Bone marrow (tissue), 2 donors: ENCODE data around the gene CREB3L2.

Experiments used
- DNase-seq, 2 donors: peaks; one replicate each; lab custom pipeline; 2025; lab: John Stamatoyannopoulos, UW

Gene CREB3L2

GRCh38 chr7:137895301-137896221, 106.3 kb downstream of the CREB3L2 start:
- DNase-seq, result no peak

GRCh38 chr7:137893143-137893742, 108.6 kb downstream of the CREB3L2 start:
- DNase-seq, result no peak

GRCh38 chr7:137891016-137891655, 110.8 kb downstream of the CREB3L2 start:
- DNase-seq, result no peak

- DNase-seq, result no peak
Measured at GRCh38 chr7:137890449-137890921, 111.4 kb downstream of the CREB3L2 start.

GRCh38 chr7:137888241-137888640, 113.6 kb downstream of the CREB3L2 start:
- no peak for DNase-seq

GRCh38 chr7:137886746-137887145, 115.1 kb downstream of the CREB3L2 start:
- DNase-seq, result no peak

- DNase-seq, result no peak
Measured at GRCh38 chr7:137886281-137886680, 115.6 kb downstream of the CREB3L2 start.

- DNase-seq, result no peak
Measured at GRCh38 chr7:137885678-137886077, 116.2 kb downstream of the CREB3L2 start.

GRCh38 chr7:137882806-137883205, 119.1 kb downstream of the CREB3L2 start:
- DNase-seq, result no peak

GRCh38 chr7:137882261-137882668, 119.6 kb downstream of the CREB3L2 start:
- DNase-seq, result no peak

- DNase-seq, result no peak
Measured at GRCh38 chr7:137881607-137882260, 120.2 kb downstream of the CREB3L2 start.

GRCh38 chr7:137880432-137880831, 121.5 kb downstream of the CREB3L2 start:
- DNase-seq, result no peak

GRCh38 chr7:137879357-137880158, 122.3 kb downstream of the CREB3L2 start:
- no peak for DNase-seq

GRCh38 chr7:137878333-137878961, 123.4 kb downstream of the CREB3L2 start:
- no peak for DNase-seq

- DNase-seq, result no peak
Measured at GRCh38 chr7:137877027-137877675, 124.7 kb downstream of the CREB3L2 start.

GRCh38 chr7:137875746-137876145, 126.1 kb downstream of the CREB3L2 start:
- no peak for DNase-seq

- DNase-seq, result no peak
Measured at GRCh38 chr7:137873979-137874777, 127.7 kb downstream of the CREB3L2 start.

- no peak for DNase-seq
Measured at GRCh38 chr7:137873524-137873923, 128.4 kb downstream of the CREB3L2 start.

- DNase-seq, result no peak
Measured at GRCh38 chr7:137871170-137871915, 130.5 kb downstream of the CREB3L2 start.
